Panc1 (cell line): ENCODE results near the gene RALGPS1.

Experiments used
- CTCF ChIP-seq: fragments of 450-650 bp; IDR thresholded peaks from 2 replicates; pipeline ENCODE4 v1.5.1; 2017; ENCODE audit warnings: mild to moderate bottlenecking
- POLR2AphosphoS5 ChIP-seq: IDR thresholded peaks from 2 replicates; pipeline ENCODE4 v1.6.1; 2012; ENCODE audit warnings: mild to moderate bottlenecking, low read depth, low read length, moderate library complexity
- SIN3A ChIP-seq: IDR thresholded peaks from 2 replicates; pipeline ENCODE4 v1.6.1; 2012; ENCODE audit warnings: low read depth, mild to moderate bottlenecking, low read length, moderate library complexity, borderline replicate concordance; ENCODE audit not compliant: insufficient read depth
- TCF7L2 ChIP-seq: IDR thresholded peaks from 2 replicates; pipeline ENCODE4 v1.6.1; 2011; ENCODE audit warnings: mild to moderate bottlenecking, low read depth, low read length, inconsistent platforms
- TF ChIP-seq, protein P1 (sequence below), 2 experiments: IDR thresholded peaks; 2 replicates each; pipeline ENCODE4 v1.6.1; 2011 to 2012; ENCODE audit warnings: low read depth in 2 of 2, control low read depth in 1 of 2, low read length in 1 of 2, mild to moderate bottlenecking in 1 of 2, moderate library complexity in 1 of 2; ENCODE audit not compliant: insufficient read depth in 1 of 2

DNA sequence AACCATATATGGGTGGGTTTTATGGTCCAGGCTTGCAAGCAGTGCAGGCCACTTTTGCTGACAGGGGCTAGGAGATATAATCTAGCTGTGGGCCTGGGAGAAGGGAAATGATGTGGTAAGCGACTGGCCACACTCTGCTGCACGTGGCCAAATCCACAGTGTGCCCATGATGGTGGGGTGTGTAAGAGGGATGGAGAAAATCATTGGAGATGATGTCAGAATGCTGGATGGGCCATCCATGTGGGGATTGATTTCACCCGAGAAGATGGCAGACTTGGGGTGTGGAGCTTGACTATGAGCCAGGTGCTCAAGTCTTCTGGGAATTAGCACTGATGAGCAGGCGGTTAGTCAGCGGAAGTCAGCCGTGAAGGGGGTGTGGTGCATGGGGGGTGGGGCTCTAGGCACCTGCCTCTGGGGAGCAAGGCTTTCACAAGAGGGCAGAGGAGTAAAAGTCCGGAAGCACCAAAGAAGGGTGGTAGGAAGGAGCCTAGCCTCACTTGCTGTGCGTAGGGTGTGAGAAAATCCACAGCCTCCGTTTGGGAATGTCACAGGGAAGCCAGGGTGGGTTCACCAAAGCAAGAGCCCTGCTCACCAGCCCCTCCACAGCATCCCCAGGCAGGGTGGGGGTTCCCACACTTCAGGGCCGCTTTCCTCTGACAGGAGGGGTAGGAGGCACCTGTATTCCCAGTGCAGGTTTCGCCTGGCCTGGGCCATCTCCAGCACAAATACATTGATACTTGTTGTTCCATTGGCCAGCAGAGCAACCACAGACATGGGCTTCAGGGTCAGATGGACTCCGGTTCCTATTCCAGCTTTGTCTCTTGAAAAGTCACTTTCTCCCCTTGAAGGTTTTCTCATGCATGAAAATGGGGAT, 252.3 kb downstream of the RALGPS1 start:
- TF ChIP-seq CTCF (no peak), POLR2AphosphoS5 (no peak), SIN3A (no peak), TCF7L2 (no peak)
- TF ChIP-seq, protein P1, sequence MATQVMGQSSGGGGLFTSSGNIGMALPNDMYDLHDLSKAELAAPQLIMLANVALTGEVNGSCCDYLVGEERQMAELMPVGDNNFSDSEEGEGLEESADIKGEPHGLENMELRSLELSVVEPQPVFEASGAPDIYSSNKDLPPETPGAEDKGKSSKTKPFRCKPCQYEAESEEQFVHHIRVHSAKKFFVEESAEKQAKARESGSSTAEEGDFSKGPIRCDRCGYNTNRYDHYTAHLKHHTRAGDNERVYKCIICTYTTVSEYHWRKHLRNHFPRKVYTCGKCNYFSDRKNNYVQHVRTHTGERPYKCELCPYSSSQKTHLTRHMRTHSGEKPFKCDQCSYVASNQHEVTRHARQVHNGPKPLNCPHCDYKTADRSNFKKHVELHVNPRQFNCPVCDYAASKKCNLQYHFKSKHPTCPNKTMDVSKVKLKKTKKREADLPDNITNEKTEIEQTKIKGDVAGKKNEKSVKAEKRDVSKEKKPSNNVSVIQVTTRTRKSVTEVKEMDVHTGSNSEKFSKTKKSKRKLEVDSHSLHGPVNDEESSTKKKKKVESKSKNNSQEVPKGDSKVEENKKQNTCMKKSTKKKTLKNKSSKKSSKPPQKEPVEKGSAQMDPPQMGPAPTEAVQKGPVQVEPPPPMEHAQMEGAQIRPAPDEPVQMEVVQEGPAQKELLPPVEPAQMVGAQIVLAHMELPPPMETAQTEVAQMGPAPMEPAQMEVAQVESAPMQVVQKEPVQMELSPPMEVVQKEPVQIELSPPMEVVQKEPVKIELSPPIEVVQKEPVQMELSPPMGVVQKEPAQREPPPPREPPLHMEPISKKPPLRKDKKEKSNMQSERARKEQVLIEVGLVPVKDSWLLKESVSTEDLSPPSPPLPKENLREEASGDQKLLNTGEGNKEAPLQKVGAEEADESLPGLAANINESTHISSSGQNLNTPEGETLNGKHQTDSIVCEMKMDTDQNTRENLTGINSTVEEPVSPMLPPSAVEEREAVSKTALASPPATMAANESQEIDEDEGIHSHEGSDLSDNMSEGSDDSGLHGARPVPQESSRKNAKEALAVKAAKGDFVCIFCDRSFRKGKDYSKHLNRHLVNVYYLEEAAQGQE (IDR thresholded peaks at IDR 0.05; ENCODE audit: insufficient read depth in 1 of 2, low read depth in 2 of 2, low read length in 1 of 2) = no peak
